Measurements from ENCODE around the gene ZNF479.
"Not testable (repeated sequence)": the region's sequence is repeated elsewhere in the genome, so short reads cannot be mapped to it uniquely, and the experiment has no call there.

Gene ZNF479

DNA sequence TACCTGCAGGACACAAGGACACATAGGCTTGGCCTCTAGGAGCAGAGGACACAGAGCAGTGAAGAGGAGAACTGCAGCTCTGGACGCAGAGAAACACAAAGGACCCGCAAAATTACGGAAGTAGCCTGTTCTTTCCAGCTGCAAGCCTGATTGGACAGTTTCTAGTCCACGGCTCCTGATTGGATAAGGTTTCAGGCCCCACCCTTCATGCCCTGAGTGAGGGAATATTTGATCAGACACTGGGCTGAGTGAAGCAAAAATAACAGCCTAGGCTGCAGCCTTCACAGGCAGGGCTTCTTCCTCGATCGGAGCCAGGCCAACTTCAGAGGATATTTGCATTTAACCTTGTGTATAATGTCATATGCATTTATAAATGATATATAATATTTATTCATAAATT lies at the start of gene ZNF479:
TSS of gene ZNF479 (minus strand) at position 101 of the 400 bp plus-strand sequence. CDS start 112 bp downstream, outside the sequence.
- H3K27ac ChIP-seq (ENCODE audit: low read length); H3K27me3 ChIP-seq (ENCODE audit: low read depth, low read length); H3K4me1 ChIP-seq (ENCODE audit: control insufficient read depth in 1 of 2, insufficient read depth in 2 of 2, low read length in 2 of 2); H3K36me3 ChIP-seq (ENCODE audit: control insufficient read depth in 1 of 2, insufficient read depth in 2 of 2, low read length in 2 of 2): not testable (repeated sequence)
- H3K9me3 ChIP-seq (ENCODE audit: control insufficient read depth in 1 of 2, low read length in 2 of 2): peaks cover 0 to 26% of the 10 kb centered on the region in 2 donors
- H3K4me3 ChIP-seq (ENCODE audit: low read depth in 1 of 2, low read length in 2 of 2): peak within 1 kb of the TSS in 1 of 2 donors; percentile 4

GRCh38 chr7:57182031-57182430 lies 49.8 kb upstream of the ZNF479 start:
- H3K27ac ChIP-seq (ENCODE audit: low read length): no peak overlapping the region
- H3K4me1 ChIP-seq (ENCODE audit: control insufficient read depth in 1 of 2, insufficient read depth in 2 of 2, low read length in 2 of 2): no peaks in the 10 kb centered on the region
- peak overlapping the region in 1 of 2 donors; percentile 35 for H3K4me3 ChIP-seq (ENCODE audit: low read depth in 1 of 2, low read length in 2 of 2)
- H3K27me3 ChIP-seq (ENCODE audit: low read depth, low read length): no peaks in the 10 kb centered on the region
- H3K9me3 ChIP-seq (ENCODE audit: control insufficient read depth in 1 of 2, low read length in 2 of 2): peaks cover 3 to 50% of the 10 kb centered on the region in 2 donors
- no peaks in the 10 kb centered on the region for H3K36me3 ChIP-seq (ENCODE audit: control insufficient read depth in 1 of 2, insufficient read depth in 2 of 2, low read length in 2 of 2)

DNA sequence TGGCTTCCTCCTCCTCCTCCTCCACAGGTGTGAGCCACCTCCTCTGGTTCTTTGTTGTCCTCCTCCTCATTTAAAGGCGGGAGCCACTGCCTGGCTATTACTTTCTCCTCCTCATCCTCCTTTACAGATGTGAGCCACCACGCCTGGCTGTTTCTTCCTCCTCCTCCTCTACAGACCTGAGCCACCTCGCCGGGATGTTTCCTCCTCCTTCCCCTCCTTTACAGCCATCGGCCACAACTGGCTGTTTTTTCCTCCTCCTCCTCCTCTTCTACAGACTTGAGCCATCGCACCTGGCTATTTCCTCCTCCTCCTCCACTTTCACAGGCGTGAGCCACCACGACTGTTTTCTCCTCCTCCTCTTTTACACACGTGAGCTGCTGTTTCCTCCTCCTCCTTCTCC lies 49.0 kb upstream of the ZNF479 start:
- no peaks in the 10 kb centered on the region for H3K27me3 ChIP-seq (ENCODE audit: low read depth, low read length)
- H3K4me3 ChIP-seq (ENCODE audit: low read depth in 1 of 2, low read length in 2 of 2): no peak overlapping the region
- H3K9me3 ChIP-seq (ENCODE audit: control insufficient read depth in 1 of 2, low read length in 2 of 2): peaks cover 3 to 53% of the 10 kb centered on the region in 2 donors
- H3K4me1 ChIP-seq (ENCODE audit: control insufficient read depth in 1 of 2, insufficient read depth in 2 of 2, low read length in 2 of 2): no peaks in the 10 kb centered on the region
- no peaks in the 10 kb centered on the region for H3K36me3 ChIP-seq (ENCODE audit: control insufficient read depth in 1 of 2, insufficient read depth in 2 of 2, low read length in 2 of 2)
- no peak overlapping the region for H3K27ac ChIP-seq (ENCODE audit: low read length)

- peak overlapping the region in 1 of 2 donors; percentile 36 for H3K4me3 ChIP-seq (ENCODE audit: low read depth in 1 of 2, low read length in 2 of 2)
- H3K27me3 ChIP-seq (ENCODE audit: low read depth, low read length): no peaks in the 10 kb centered on the region
- peaks cover under 1 to 48% of the 10 kb centered on the region in 2 donors for H3K9me3 ChIP-seq (ENCODE audit: control insufficient read depth in 1 of 2, low read length in 2 of 2)
- H3K4me1 ChIP-seq (ENCODE audit: control insufficient read depth in 1 of 2, insufficient read depth in 2 of 2, low read length in 2 of 2): no peaks in the 10 kb centered on the region
- no peak overlapping the region for H3K27ac ChIP-seq (ENCODE audit: low read length)
- no peaks in the 10 kb centered on the region for H3K36me3 ChIP-seq (ENCODE audit: control insufficient read depth in 1 of 2, insufficient read depth in 2 of 2, low read length in 2 of 2)
Measured at GRCh38 chr7:57179776-57180415, 47.7 kb upstream of the ZNF479 start.

GRCh38 chr7:57178768-57179139 lies 46.5 kb upstream of the ZNF479 start:
- H3K27me3 ChIP-seq (ENCODE audit: low read depth, low read length): no peaks in the 10 kb centered on the region
- peak overlapping the region in 1 of 2 donors; percentile 9 for H3K4me3 ChIP-seq (ENCODE audit: low read depth in 1 of 2, low read length in 2 of 2)
- no peak overlapping the region for H3K27ac ChIP-seq (ENCODE audit: low read length)
- H3K9me3 ChIP-seq (ENCODE audit: control insufficient read depth in 1 of 2, low read length in 2 of 2): peaks cover 0 to 46% of the 10 kb centered on the region in 2 donors
- H3K4me1 ChIP-seq (ENCODE audit: control insufficient read depth in 1 of 2, insufficient read depth in 2 of 2, low read length in 2 of 2): no peaks in the 10 kb centered on the region
- H3K36me3 ChIP-seq (ENCODE audit: control insufficient read depth in 1 of 2, insufficient read depth in 2 of 2, low read length in 2 of 2): no peaks in the 10 kb centered on the region

DNA sequence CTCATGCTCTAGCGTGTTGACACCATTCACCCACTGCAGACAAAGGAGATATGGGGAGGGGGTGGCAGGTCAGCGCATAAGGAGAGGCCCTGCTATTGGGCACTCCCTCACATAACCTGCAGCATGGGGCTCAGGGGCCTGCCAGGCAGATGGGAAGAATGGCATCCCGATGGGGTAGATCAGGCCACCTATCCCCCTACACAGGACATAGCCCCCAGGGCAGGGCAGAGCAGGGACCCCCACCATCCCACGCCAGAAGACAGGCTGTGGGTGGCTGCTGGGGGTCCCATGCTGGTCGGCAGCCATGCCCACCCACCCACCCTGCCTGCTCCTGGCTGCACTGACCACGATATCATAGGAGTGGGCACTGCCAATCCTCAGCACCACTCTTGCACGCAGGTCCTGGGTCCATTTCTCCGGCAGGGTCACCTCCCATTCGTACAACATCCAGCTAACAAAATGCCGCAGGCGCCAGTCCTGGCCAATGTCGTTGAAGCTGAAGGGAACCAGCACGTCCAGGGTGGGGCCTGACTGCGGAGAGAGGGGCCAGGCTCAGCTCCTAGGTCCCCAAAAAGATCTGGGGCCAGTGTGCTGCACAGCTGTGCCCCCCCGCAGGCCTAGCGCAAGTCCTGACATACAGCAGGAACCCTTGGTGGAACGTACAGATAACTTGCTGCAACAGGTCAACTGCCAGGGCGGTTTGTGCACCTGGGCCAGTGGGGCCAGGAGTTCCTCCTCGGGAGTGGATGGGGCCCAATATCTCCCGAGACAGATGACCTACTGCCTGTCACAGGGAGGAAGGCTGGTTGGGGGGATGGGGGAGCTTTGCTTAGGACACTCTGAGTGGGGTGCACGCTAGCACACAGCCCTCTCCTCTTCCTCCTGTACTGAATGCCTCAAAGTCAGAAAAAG lies 45.9 kb upstream of the ZNF479 start:
- no peak overlapping the region for H3K27ac ChIP-seq (ENCODE audit: low read length)
- no peaks in the 10 kb centered on the region for H3K36me3 ChIP-seq (ENCODE audit: control insufficient read depth in 1 of 2, insufficient read depth in 2 of 2, low read length in 2 of 2)
- H3K4me1 ChIP-seq (ENCODE audit: control insufficient read depth in 1 of 2, insufficient read depth in 2 of 2, low read length in 2 of 2): no peaks in the 10 kb centered on the region
- peak overlapping the region in 1 of 2 donors; percentile 9 for H3K4me3 ChIP-seq (ENCODE audit: low read depth in 1 of 2, low read length in 2 of 2)
- H3K27me3 ChIP-seq (ENCODE audit: low read depth, low read length): no peaks in the 10 kb centered on the region
- peaks cover 0 to 46% of the 10 kb centered on the region in 2 donors for H3K9me3 ChIP-seq (ENCODE audit: control insufficient read depth in 1 of 2, low read length in 2 of 2)

DNA sequence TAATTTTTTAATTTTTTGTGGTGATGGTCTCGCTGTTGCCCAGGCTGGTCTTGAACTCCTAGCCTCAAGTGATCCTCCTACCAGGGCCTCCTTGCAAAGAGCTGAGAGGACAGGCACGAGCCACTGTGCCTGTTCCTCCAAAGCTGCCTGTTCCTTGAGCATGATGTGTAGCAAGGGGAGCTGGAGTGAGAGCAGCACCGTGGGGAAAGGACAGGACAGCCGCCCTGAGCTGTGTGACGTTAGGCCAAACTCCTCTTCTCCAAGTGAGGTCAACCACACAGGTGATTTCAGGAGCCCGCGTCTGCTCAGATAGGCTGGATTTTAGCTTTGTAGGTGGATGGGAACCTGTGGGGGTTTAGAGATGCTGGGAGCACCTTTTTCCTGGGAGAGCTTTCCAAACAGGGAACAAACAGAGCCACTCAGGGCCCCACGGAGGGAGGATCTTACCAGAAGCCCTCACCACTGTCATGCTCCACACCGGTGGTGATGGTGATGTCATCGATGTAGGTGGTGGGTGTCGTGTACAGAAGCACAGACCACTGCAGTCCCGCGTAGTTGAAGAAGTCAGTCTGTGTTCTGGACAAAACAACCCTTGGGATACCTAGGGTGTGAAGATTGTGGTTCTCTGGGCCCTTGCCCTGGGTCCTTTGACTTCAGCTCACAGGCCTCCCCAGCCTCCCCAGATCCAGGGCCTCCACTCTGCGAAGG lies 44.8 kb upstream of the ZNF479 start:
- Histone ChIP-seq H3K4me3 (ENCODE audit: low read depth in 1 of 2, low read length in 2 of 2) (peak overlapping the region in 1 of 2 donors; percentile 6), H3K36me3 (ENCODE audit: control insufficient read depth in 1 of 2, insufficient read depth in 2 of 2, low read length in 2 of 2) (no peaks in the 10 kb centered on the region), H3K4me1 (ENCODE audit: control insufficient read depth in 1 of 2, insufficient read depth in 2 of 2, low read length in 2 of 2) (no peaks in the 10 kb centered on the region), H3K27ac (ENCODE audit: low read length) (no peak overlapping the region), H3K27me3 (ENCODE audit: low read depth, low read length) (no peaks in the 10 kb centered on the region), H3K9me3 (ENCODE audit: control insufficient read depth in 1 of 2, low read length in 2 of 2) (peaks cover 0 to 38% of the 10 kb centered on the region in 2 donors)

GRCh38 chr7:57165285-57165899 lies 33.2 kb upstream of the ZNF479 start:
- Histone ChIP-seq H3K4me3 (ENCODE audit: low read depth in 1 of 2, low read length in 2 of 2) (no peak overlapping the region), H3K36me3 (ENCODE audit: control insufficient read depth in 1 of 2, insufficient read depth in 2 of 2, low read length in 2 of 2) (no peaks in the 10 kb centered on the region), H3K4me1 (ENCODE audit: control insufficient read depth in 1 of 2, insufficient read depth in 2 of 2, low read length in 2 of 2) (no peaks in the 10 kb centered on the region), H3K27ac (ENCODE audit: low read length) (no peak overlapping the region), H3K27me3 (ENCODE audit: low read depth, low read length) (no peaks in the 10 kb centered on the region), H3K9me3 (ENCODE audit: control insufficient read depth in 1 of 2, low read length in 2 of 2) (peaks cover 0 to 44% of the 10 kb centered on the region in 2 donors)

DNA sequence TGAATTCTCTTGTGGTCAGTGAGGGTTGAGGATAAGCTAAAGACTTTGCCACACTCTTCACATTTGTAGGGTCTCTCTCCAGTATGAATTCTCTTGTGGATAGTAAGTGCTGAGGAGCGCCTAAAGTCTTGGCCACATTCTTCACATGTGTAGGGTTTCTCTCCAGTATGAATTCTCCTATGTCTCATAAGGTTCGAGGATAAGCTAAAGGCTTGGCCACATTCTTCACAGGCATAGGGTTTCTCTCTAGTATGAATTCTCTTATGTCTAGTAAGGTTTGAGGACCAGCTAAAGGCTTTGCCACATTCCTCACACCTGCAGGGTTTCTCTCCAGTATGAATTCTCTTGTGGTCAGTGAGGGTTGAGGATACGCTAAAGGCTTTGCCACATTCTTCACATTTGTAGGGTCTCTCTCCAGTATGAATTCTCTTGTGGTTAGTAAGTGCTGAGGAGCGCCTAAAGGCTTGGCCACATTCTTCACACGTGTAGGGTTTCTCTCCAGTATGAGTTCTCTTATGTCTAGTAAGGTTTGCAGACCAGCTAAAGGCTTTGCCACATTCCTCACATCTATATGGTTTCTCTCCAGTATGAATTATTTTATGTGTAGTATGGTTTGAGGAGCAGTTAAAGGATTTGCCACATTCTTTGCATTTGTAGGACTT lies 12.0 kb downstream of the ZNF479 start:
- H3K36me3 ChIP-seq (ENCODE audit: control insufficient read depth in 1 of 2, insufficient read depth in 2 of 2, low read length in 2 of 2); H3K27me3 ChIP-seq (ENCODE audit: low read depth, low read length); H3K4me3 ChIP-seq (ENCODE audit: low read depth in 1 of 2, low read length in 2 of 2); H3K27ac ChIP-seq (ENCODE audit: low read length); H3K4me1 ChIP-seq (ENCODE audit: control insufficient read depth in 1 of 2, insufficient read depth in 2 of 2, low read length in 2 of 2): not testable (repeated sequence)
- peaks cover 0 to 15% of the 10 kb centered on the region in 2 donors for H3K9me3 ChIP-seq (ENCODE audit: control insufficient read depth in 1 of 2, low read length in 2 of 2)

All from muscle layer of duodenum (tissue), 2 donors.